ENCODE measurements around the gene FFAR4. TPM values are rescaled to one million over a fixed set of nuclear protein-coding genes. Genes with fewer than 3 reads are reported as not detected.

Gene FFAR4
- total RNA-seq, 1 experiment from 2014 or later, result not detected

DNA sequence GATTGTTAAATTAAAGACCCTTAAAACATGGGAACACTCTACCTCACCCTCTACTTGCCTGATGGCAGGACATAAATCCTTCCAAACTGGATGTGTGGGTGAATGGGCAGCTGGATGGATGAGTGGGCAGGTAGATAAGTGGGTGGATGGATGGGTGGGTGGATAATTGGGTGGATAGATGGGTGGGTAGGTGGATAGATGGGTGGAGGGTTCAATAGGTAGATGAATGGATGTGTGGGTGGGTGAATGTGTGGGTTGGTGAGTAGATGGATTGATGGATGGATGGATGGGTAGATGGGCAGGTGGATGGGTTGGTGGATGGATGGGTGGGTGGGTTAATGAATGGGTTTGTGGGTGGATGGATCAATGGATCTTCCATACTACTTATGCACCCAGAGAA, 18.9 kb upstream of the FFAR4 start:
- intact Hi-C loops (cut with micrococcal nuclease; ENCODE audit: unreplicated experiment), result no loop called here
- no peaks in the 10 kb centered on the region for H3K9me3 ChIP-seq (ENCODE audit: low read depth, low read length, poor library complexity, severe bottlenecking)
- DNase-seq (ENCODE audit: low spot score), result no peak
- H3K27ac ChIP-seq (ENCODE audit: low read depth, low read length, poor library complexity, severe bottlenecking), result no peak overlapping the region
- H3K27me3 ChIP-seq (replicated peaks; ENCODE audit: insufficient read depth, low read depth, low read length, poor library complexity), result peaks cover 4% of the 10 kb centered on the region
- BruUV-seq (replicated peaks), result no TSS peak
- CTCF ChIA-PET, result interaction anchor here (0.5 kb wide), 1 partner anchor 1417 kb away, joined by 9 read pairs; no protein-coding TSS in a partner anchor
- TF ChIP-seq EZH2 (IDR thresholded peaks at IDR 0.05; ENCODE audit: borderline replicate concordance, low read depth, low read length, poor library complexity, severe bottlenecking) (no peak), CTCF (conservative IDR thresholded peaks at IDR 0.05; ENCODE audit: low read depth, low read length) (no peak)
- POLR2A ChIA-PET (ENCODE audit: low non-redundant PET), result no interaction called here
- H3K36me3 ChIP-seq (ENCODE audit: insufficient read depth, low read length, poor library complexity, severe bottlenecking), result no peaks in the 10 kb centered on the region
- no peak overlapping the region for H3K4me3 ChIP-seq (ENCODE audit: low read depth, low read length, poor library complexity, severe bottlenecking)
- H3K4me1 ChIP-seq (ENCODE audit: insufficient read depth, low read length, poor library complexity, severe bottlenecking), result no peaks in the 10 kb centered on the region

DNA sequence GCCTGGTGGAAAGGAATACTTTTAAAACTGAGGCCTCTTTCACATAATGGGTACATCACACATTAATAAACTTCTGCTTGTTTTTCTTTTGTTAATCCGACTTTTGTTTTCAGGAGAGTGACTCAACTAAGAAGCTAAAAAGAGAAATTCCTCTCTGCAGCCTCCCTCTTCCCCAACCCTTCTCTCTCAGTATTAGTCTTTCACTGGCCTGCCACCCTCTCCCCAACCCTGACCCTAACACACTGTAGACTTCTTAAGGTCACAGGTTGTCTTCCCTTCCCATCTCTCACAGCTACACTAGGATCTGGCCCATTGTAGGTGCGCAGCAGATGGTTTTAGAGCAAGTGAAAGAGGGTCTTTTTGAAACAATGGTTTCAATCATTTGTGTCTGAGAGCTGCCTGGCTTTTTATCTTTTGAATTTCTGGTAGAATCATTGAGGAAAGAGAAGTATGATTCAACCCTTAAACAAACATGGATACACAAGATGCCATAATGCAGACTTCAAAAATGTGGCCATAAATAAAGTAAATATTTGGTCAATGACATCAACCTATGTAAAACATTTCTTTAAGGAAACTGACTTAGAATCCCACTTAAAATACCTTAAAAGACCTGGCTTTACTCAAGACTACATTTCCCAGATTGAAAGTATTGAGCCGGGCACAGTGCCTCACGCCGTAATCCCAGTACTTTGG, 17.9 kb upstream of the FFAR4 start:
- Histone ChIP-seq H3K36me3 (ENCODE audit: insufficient read depth, low read length, poor library complexity, severe bottlenecking) (no peaks in the 10 kb centered on the region), H3K4me1 (ENCODE audit: insufficient read depth, low read length, poor library complexity, severe bottlenecking) (no peaks in the 10 kb centered on the region), H3K4me3 (ENCODE audit: low read depth, low read length, poor library complexity, severe bottlenecking) (no peak overlapping the region), H3K9me3 (ENCODE audit: low read depth, low read length, poor library complexity, severe bottlenecking) (no peaks in the 10 kb centered on the region), H3K27ac (ENCODE audit: low read depth, low read length, poor library complexity, severe bottlenecking) (no peak overlapping the region), H3K27me3 (replicated peaks; ENCODE audit: insufficient read depth, low read depth, low read length, poor library complexity) (peaks cover 4% of the 10 kb centered on the region)
- intact Hi-C loops (cut with micrococcal nuclease; ENCODE audit: unreplicated experiment), result no loop called here
- TF ChIP-seq CTCF (conservative IDR thresholded peaks at IDR 0.05; ENCODE audit: low read depth, low read length), result no peak
- TF ChIP-seq EZH2 (IDR thresholded peaks at IDR 0.05; ENCODE audit: borderline replicate concordance, low read depth, low read length, poor library complexity, severe bottlenecking), result no peak
- BruUV-seq (replicated peaks), result no TSS peak
- no peak for DNase-seq (ENCODE audit: low spot score)
- ChIA-PET CTCF (no interaction called here), POLR2A (ENCODE audit: low non-redundant PET) (no interaction called here)

- TF ChIP-seq EZH2 (IDR thresholded peaks at IDR 0.05; ENCODE audit: borderline replicate concordance, low read depth, low read length, poor library complexity, severe bottlenecking) (no peak), CTCF (conservative IDR thresholded peaks at IDR 0.05; ENCODE audit: low read depth, low read length) (no peak)
- intact Hi-C loops (cut with micrococcal nuclease; ENCODE audit: unreplicated experiment), result no loop called here
- POLR2A ChIA-PET (ENCODE audit: low non-redundant PET), result no interaction called here
These were observed 15.9 kb upstream of the FFAR4 start for GRCh38 chr10:93550606-93551005.

More at GRCh38 chr10:93550606-93551005, 15.9 kb upstream of the FFAR4 start:
- Histone ChIP-seq H3K4me1 (ENCODE audit: insufficient read depth, low read length, poor library complexity, severe bottlenecking) (no peaks in the 10 kb centered on the region), H3K27ac (ENCODE audit: low read depth, low read length, poor library complexity, severe bottlenecking) (no peak overlapping the region), H3K27me3 (replicated peaks; ENCODE audit: insufficient read depth, low read depth, low read length, poor library complexity) (peaks cover 4% of the 10 kb centered on the region), H3K4me3 (ENCODE audit: low read depth, low read length, poor library complexity, severe bottlenecking) (no peak overlapping the region), H3K9me3 (ENCODE audit: low read depth, low read length, poor library complexity, severe bottlenecking) (no peaks in the 10 kb centered on the region), H3K36me3 (ENCODE audit: insufficient read depth, low read length, poor library complexity, severe bottlenecking) (no peaks in the 10 kb centered on the region)
- no peak for DNase-seq (ENCODE audit: low spot score)
- BruUV-seq (replicated peaks), result no TSS peak
- CTCF ChIA-PET, result no interaction called here

All from A673 (cell line).